H9 (cell line): ENCODE data around the gene MAP3K8. TPM values are rescaled to one million over a fixed set of nuclear protein-coding genes. Genes with fewer than 3 reads are reported as not detected.

Experiments used
- DNase-seq: peaks from one replicate; pipeline ENCODE4 v3.0.0-alpha.2; 2017
- H2AFZ ChIP-seq: one replicate; pipeline ENCODE4 v1.6.1; 2013; ENCODE audit warnings: mild to moderate bottlenecking, low read length, control low read depth, moderate library complexity
- H2AK5ac ChIP-seq: 2 replicates; pipeline ENCODE4 v1.6.1; 2013; ENCODE audit warnings: low read length, control low read depth, mixed read lengths; ENCODE audit not compliant: insufficient read length
- H2BK120ac ChIP-seq: one replicate; pipeline ENCODE4 v1.6.1; 2013; ENCODE audit warnings: low read depth, mild to moderate bottlenecking, low read length, control low read depth, inconsistent platforms; ENCODE audit not compliant: poor library complexity, severe bottlenecking
- H2BK12ac ChIP-seq: 2 replicates; pipeline ENCODE4 v1.6.1; 2013; ENCODE audit warnings: low read length, control low read depth, mixed read lengths, low read depth; ENCODE audit not compliant: insufficient read length
- H2BK15ac ChIP-seq: 2 replicates; pipeline ENCODE4 v1.6.1; 2013; ENCODE audit warnings: low read depth, low read length, control low read depth
- H2BK20ac ChIP-seq: one replicate; pipeline ENCODE4 v1.6.1; 2013; ENCODE audit warnings: low read depth, mild to moderate bottlenecking, low read length, control low read depth, inconsistent platforms; ENCODE audit not compliant: poor library complexity, severe bottlenecking
- H2BK5ac ChIP-seq: 2 replicates; pipeline ENCODE4 v1.6.1; 2013; ENCODE audit warnings: low read length, control low read depth, mixed read lengths; ENCODE audit not compliant: insufficient read length
- H3K14ac ChIP-seq: 2 replicates; pipeline ENCODE4 v1.6.1; 2013; ENCODE audit warnings: low read length, control low read depth; ENCODE audit not compliant: insufficient read depth
- H3K18ac ChIP-seq: 2 replicates; pipeline ENCODE4 v1.6.1; 2013; ENCODE audit warnings: low read depth, mild to moderate bottlenecking, mixed read lengths, low read length, control low read depth; ENCODE audit not compliant: insufficient read length
- H3K23ac ChIP-seq: 2 replicates; pipeline ENCODE4 v1.6.1; 2013; ENCODE audit warnings: low read length, control low read depth, mixed read lengths, low read depth; ENCODE audit not compliant: insufficient read length
- H3K23me2 ChIP-seq: 2 replicates; pipeline ENCODE4 v1.6.1; 2013; ENCODE audit warnings: low read depth, mild to moderate bottlenecking, mixed read lengths, low read length, control low read depth; ENCODE audit not compliant: insufficient read length, poor library complexity, severe bottlenecking
- H3K27ac ChIP-seq: 2 replicates; pipeline ENCODE4 v1.5.1; 2013; ENCODE audit warnings: low read length, control low read depth, mixed read lengths, low read depth; ENCODE audit not compliant: insufficient read length
- H3K27me3 ChIP-seq: 2 replicates; pipeline ENCODE4 v1.6.1; 2013; ENCODE audit warnings: low read length, control low read depth, inconsistent platforms; ENCODE audit not compliant: insufficient read depth
- H3K4ac ChIP-seq: 2 replicates; pipeline ENCODE4 v1.6.1; 2013; ENCODE audit warnings: low read depth, mild to moderate bottlenecking, control low read depth, inconsistent platforms, low read length, moderate library complexity
- H3K4me1 ChIP-seq: 2 replicates; pipeline ENCODE4 v1.6.1; 2013; ENCODE audit warnings: low read length, control low read depth, inconsistent platforms; ENCODE audit not compliant: insufficient read depth
- H3K4me2 ChIP-seq: 2 replicates; pipeline ENCODE4 v1.6.1; 2013; ENCODE audit warnings: low read length, control low read depth, mixed read lengths; ENCODE audit not compliant: insufficient read length, insufficient read depth
- H3K56ac ChIP-seq: 2 replicates; pipeline ENCODE4 v1.6.1; 2013; ENCODE audit warnings: low read depth, mild to moderate bottlenecking, mixed read lengths, low read length, control low read depth; ENCODE audit not compliant: insufficient read length
- H3K79me1 ChIP-seq: 2 replicates; pipeline ENCODE4 v1.6.1; 2013; ENCODE audit warnings: low read depth, mild to moderate bottlenecking, moderate library complexity, low read length, control low read depth, inconsistent platforms; ENCODE audit not compliant: insufficient read depth, poor library complexity, severe bottlenecking
- H3K79me2 ChIP-seq: 2 replicates; pipeline ENCODE4 v1.6.1; 2013; ENCODE audit warnings: low read length, control low read depth, inconsistent platforms; ENCODE audit not compliant: insufficient read depth
- H3K9ac ChIP-seq: 2 replicates; pipeline ENCODE4 v1.6.1; 2013; ENCODE audit warnings: low read length, control low read depth, mixed read lengths; ENCODE audit not compliant: insufficient read length; ENCODE audit errors: extremely low read depth
- H3K9me3 ChIP-seq: one replicate; pipeline ENCODE4 v1.6.1; 2013; ENCODE audit warnings: low read depth, low read length, inconsistent platforms; ENCODE audit not compliant: control insufficient read depth
- H3T11ph ChIP-seq: one replicate; pipeline ENCODE4 v1.6.1; 2013; ENCODE audit warnings: mild to moderate bottlenecking, low read length, control low read depth, inconsistent platforms
- H4K20me1 ChIP-seq: one replicate; pipeline ENCODE4 v1.6.1; 2013; ENCODE audit not compliant: control insufficient read depth, insufficient read length, insufficient read depth
- H4K5ac ChIP-seq: 2 replicates; pipeline ENCODE4 v1.6.1; 2013; ENCODE audit warnings: low read depth, mild to moderate bottlenecking, mixed read lengths, low read length, control low read depth; ENCODE audit not compliant: insufficient read length
- H4K8ac ChIP-seq: replicated peaks from 2 replicates; pipeline ENCODE4 v1.6.1; 2013; ENCODE audit warnings: low read length, control low read depth, mixed read lengths, low read depth; ENCODE audit not compliant: insufficient read length
- H4K91ac ChIP-seq: 2 replicates; pipeline ENCODE4 v1.6.1; 2013; ENCODE audit warnings: low read depth, mild to moderate bottlenecking, moderate library complexity, mixed read lengths, low read length, control low read depth; ENCODE audit not compliant: insufficient read length
- H3K27ac Mint-ChIP-seq, 3 experiments: 2 replicates in 2 of 3; 3 replicates in 1 of 3; pipeline ENCODE4 v1.8.0; 2020 to 2021; ENCODE audit warnings: mixed read lengths in 3 of 3, mild to moderate bottlenecking in 1 of 3, moderate library complexity in 1 of 3
- H3K27me3 Mint-ChIP-seq: 2 replicates; pipeline ENCODE4 v1.8.0; 2021; ENCODE audit warnings: low read depth, mild to moderate bottlenecking, moderate library complexity, mixed read lengths
- H3K36me3 Mint-ChIP-seq, 3 experiments: 2 replicates in 2 of 3; 3 replicates in 1 of 3; pipeline ENCODE4 v1.8.0; 2020 to 2021; ENCODE audit warnings: low read depth in 3 of 3, mixed read lengths in 3 of 3; ENCODE audit not compliant: insufficient read depth in 1 of 3
- H3K4me1 Mint-ChIP-seq, 2 experiments: 2 replicates each; pipeline ENCODE4 v1.8.0; 2020; ENCODE audit warnings: mixed read lengths in 2 of 2
- H3K4me3 Mint-ChIP-seq, 2 experiments: 2 replicates in 1 of 2; 3 replicates in 1 of 2; pipeline ENCODE4 v1.8.0; 2020 to 2021; ENCODE audit warnings: mild to moderate bottlenecking in 2 of 2, mixed read lengths in 2 of 2, moderate library complexity in 1 of 2
- H3K9me3 Mint-ChIP-seq, 2 experiments: 2 replicates in 1 of 2; 3 replicates in 1 of 2; pipeline ENCODE4 v1.8.0; 2020; ENCODE audit warnings: mild to moderate bottlenecking in 2 of 2, mixed read lengths in 2 of 2, moderate library complexity in 1 of 2
- WGBS: extraction: QIAGEN DNeasy Blood & Tissue Kit; methylation state at CpG from one replicate; pipeline ENCODE4 v1.1.7; 2013; ENCODE audit warnings: missing lambda C conversion rate, low lambda C conversion rate, mixed read lengths; ENCODE audit not compliant: insufficient read length; ENCODE audit errors: extremely low coverage; 5-methylcytosine and 5-hydroxymethylcytosine counted together
- total RNA-seq: library from RNA; stranded (reverse); gene quantifications from 2 replicates; pipeline ENCODE4 v1.2.1, GENCODE V29; 2021
- TF ChIP-seq, protein P1 (sequence below): fragments of 200-600 bp; sonication (generic); conservative IDR thresholded peaks from 3 replicates; pipeline ENCODE4 v1.8.0; 2021; ENCODE audit warnings: antibody characterized with exemption, mild to moderate bottlenecking

MAP3K8 gene
- total RNA-seq, 1 experiment from 2014 or later, result 3.5 TPM

GRCh38 chr10:30460121-30460520 lies 26.1 kb downstream of the MAP3K8 start:
- Histone ChIP-seq H3K18ac (no peak overlapping the region), H3K23ac (no peak overlapping the region), H3K79me1 (no peaks in the 10 kb centered on the region), H3K27me3 (no peaks in the 10 kb centered on the region), H4K5ac (no peak overlapping the region), H2BK20ac (no peak overlapping the region), H2BK5ac (no peak overlapping the region), H3K9me3 (no peaks in the 10 kb centered on the region), H2BK12ac (no peak overlapping the region), H2AK5ac (no peak overlapping the region), H4K91ac (no peak overlapping the region), H3T11ph (no peak overlapping the region), H3K4me2 (no peak overlapping the region), H3K4me1 (peaks cover 7% of the 10 kb centered on the region; the same call in 1 of the 2 replicates), H4K8ac (no peak overlapping the region), H3K79me2 (no peaks in the 10 kb centered on the region), H3K23me2 (no peaks in the 10 kb centered on the region), H2AFZ (no peak overlapping the region), H3K9ac (no peak overlapping the region), H3K27ac (no peak overlapping the region), H2BK15ac (no peak overlapping the region), H2BK120ac (no peak overlapping the region), H3K4ac (no peak overlapping the region), H3K56ac (no peak overlapping the region), H3K14ac (no peak overlapping the region), H4K20me1 (no peaks in the 10 kb centered on the region)
- H3K4me3 Mint-ChIP-seq, result no peak overlapping the region
- no peaks in the 10 kb centered on the region for H3K27me3 Mint-ChIP-seq
- DNase-seq, result no peak
- H3K4me1 Mint-ChIP-seq, result peaks cover 22% of the 10 kb centered on the region in 2 experiments
- no peak overlapping the region for H3K27ac Mint-ChIP-seq
- WGBS, result no CpG with 5 or more reads among the region's 3 CpGs
- TF ChIP-seq, protein P1, sequence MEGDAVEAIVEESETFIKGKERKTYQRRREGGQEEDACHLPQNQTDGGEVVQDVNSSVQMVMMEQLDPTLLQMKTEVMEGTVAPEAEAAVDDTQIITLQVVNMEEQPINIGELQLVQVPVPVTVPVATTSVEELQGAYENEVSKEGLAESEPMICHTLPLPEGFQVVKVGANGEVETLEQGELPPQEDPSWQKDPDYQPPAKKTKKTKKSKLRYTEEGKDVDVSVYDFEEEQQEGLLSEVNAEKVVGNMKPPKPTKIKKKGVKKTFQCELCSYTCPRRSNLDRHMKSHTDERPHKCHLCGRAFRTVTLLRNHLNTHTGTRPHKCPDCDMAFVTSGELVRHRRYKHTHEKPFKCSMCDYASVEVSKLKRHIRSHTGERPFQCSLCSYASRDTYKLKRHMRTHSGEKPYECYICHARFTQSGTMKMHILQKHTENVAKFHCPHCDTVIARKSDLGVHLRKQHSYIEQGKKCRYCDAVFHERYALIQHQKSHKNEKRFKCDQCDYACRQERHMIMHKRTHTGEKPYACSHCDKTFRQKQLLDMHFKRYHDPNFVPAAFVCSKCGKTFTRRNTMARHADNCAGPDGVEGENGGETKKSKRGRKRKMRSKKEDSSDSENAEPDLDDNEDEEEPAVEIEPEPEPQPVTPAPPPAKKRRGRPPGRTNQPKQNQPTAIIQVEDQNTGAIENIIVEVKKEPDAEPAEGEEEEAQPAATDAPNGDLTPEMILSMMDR, result no peak
- H3K9me3 Mint-ChIP-seq, result no peaks in the 10 kb centered on the region
- peaks cover 2 to 12% (median 9%) of the 10 kb centered on the region in 3 experiments; a peak in 6 of 7 replicates for H3K36me3 Mint-ChIP-seq
